Activated T-cell treated with anti-CD3 and anti-CD28 coated beads, Interleukin-2, amount 50 U/mL, for 48 hours (primary cell): Measurements from ENCODE around the gene CBX8.
"Not testable (repeated sequence)": the region's sequence is repeated elsewhere in the genome, so short reads cannot be mapped to it uniquely, and the experiment has no call there.

Experiments
- DNase-seq, 2 experiments: peaks; one replicate each; pipeline ENCODE4 v3.0.0-alpha.2; 2020

The CBX8 gene

DNA sequence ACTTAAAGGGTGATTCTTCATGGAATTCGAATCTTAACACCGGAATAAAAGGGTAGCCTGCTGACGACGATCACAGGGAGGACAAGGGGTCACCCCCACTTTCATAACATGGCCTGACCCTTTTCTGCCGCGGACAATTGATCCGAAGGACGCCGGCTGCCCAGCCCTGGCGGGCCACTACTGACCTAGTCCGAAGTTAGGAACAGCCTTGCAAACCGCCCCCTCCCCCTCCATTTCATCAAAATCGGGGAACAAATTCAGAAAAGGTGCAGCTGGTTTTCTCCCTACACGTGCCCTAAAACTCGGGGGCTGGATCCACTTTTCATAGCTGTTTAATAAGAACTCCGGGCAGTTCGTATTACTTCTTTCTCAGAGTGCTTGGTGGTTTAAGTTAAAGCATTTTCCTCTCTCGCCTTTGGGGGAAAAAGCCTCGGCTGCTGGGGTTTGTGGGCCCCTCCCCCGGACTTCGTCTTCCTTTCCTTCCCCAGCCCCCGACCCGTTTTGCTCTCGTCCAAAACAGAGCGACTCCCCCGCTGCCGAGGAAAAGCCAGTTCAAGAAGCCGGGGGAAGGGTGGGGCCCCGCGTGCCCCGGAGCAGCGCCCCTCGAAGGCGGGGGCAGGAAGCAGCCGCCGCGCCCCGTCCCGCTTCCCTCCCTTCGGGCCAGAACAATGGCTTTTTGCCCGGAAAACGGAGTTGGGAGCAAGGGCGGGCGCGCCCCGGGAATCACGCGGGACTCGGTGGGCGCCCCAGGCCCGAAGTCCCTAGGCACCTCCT lies 19.6 kb downstream of the CBX8 start:
- DNase-seq: peak; percentile 50 to 56

- no peak for DNase-seq
These were observed 20.3 kb downstream of the CBX8 start for GRCh38 chr17:79776376-79777119.

- no peak for DNase-seq
These were observed 21.2 kb downstream of the CBX8 start for GRCh38 chr17:79775632-79776031.

DNA sequence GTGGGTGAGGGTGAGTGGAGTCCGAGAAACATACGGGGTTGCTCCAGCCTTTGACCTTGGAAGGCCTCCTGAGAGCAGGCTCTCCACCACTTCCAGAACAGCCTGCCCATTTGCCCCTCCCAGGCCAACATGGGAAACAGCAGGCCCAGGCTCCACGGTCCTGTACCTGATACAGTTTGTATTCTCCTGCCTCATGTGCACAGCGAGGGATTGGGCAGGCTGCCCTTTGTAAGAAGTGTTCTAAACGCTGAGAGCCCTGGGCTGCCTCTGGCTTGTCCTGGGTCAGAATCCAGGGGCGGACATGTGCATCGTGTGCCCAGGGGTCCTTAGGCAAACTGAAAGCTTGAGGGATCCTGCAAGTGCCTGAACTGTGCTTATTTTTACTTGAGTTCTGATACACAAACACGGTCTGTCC lies 22.3 kb downstream of the CBX8 start:
- no peak for DNase-seq

DNA sequence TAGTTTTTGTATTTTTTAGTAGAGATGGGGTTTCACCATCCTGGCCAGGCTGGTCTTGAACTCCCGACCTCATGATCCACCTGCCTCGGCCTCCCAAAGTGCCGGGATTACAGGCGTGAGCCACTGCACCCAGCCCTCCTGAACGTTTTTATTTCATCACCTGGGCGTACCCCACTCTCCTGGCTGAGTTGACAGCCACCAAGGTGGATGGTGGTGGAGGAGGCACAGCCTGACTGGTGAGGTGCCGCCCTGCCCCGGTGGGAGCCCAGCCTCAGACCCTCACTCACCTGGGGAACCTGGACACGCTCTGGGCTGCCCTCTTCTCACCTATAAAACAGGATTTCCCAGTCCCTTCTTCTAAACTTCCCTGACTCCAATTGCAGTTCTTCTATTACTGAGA lies 24.2 kb downstream of the CBX8 start:
- DNase-seq: not testable (repeated sequence)

GRCh38 chr17:79771276-79771675 lies 25.6 kb downstream of the CBX8 start:
- DNase-seq: no peak

DNA sequence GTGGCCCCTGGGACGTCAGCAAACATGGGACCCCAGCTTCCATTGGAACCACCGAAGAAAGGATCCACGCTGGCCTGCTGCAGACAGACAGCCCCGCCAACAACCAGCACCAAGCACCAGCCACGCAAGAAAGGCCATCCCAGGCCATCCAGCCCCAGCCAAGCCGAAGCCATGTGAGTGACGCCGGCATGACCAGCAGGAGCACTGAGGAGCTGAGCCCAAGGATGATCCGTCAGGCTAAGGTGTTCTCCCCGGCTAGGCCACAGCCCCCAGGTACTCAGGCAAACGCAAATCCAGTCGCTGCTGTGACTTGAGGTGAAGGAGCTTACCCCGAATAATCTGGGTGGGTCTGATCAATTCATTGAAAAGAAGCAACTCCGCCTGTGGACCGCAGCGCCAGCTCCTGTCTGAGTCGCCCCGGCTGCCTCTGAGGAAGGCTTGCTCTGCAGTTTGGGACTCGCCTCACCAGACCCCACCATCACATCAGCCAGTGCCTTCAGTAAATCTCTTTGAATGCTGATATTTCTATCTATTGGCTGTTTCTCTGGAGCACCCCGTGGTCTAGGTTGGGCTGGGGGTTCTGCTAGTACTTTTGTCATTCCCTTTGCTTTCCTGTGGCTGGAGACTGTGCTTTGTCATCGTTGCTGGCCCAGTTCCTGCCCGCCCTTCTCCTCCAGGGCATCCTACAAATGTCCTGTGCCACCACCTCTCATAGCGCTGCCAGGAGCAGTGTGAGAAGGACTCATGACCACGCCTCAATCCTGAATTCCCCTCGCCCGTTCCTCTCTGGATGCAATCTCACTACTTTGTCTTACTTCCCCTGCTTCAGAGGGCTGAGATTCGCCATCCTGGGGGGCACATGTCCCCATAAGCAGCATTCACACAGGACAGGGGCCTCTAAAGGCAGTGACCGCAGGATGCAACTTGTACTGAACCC lies 27.0 kb downstream of the CBX8 start:
- DNase-seq: no peak

DNA sequence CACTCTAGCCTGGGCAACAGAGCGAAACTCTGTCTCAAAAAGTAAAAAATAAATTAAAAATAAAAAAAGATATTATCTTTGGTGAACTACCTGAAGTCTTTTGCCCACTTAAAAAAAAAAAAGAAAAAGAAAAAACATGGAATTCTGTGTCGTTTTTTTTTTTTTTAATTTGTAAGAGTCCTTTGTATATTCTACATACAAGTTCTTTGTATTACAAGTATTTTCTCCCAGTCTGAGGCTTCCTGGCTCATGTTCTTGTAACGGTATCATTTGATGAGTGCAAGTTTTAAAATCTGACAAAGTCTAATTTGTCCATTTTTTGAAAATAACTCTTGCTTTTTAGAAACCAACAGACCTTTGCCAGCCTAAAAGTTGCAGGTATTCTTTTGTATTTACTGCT lies 31.2 kb downstream of the CBX8 start:
- DNase-seq: no peak

- DNase-seq: no peak
These were observed 34.8 kb downstream of the CBX8 start for GRCh38 chr17:79761894-79762589.

- DNase-seq: no peak
These were observed 36.5 kb downstream of the CBX8 start for GRCh38 chr17:79760197-79760906.

GRCh38 chr17:79758271-79758670 lies 38.6 kb downstream of the CBX8 start:
- no peak for DNase-seq

- DNase-seq: no peak
These were observed 39.6 kb downstream of the CBX8 start for GRCh38 chr17:79757140-79757745.

DNA sequence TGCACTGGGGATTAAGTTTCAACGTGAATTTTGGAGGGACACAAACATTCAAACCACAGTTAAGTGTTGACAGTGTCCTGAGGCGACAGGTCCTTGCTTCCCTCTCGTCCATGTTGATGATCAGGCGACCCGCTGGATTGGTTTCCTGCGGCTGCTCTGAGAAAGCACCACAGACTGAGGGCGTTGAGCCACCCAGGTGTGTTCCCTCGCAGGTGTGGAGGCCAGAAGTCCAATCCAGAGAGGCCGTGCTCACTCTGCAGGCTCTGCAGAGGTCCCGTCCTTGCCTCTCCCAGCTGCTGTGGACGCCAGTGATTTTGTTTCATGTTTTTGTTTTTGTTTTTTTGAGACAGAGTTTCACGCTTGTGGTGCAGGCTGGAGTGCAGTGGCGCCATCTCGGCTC lies 41.3 kb downstream of the CBX8 start:
- DNase-seq: no peak

- DNase-seq: not testable (repeated sequence)
These were observed 42.0 kb downstream of the CBX8 start for GRCh38 chr17:79754903-79755302.

DNA sequence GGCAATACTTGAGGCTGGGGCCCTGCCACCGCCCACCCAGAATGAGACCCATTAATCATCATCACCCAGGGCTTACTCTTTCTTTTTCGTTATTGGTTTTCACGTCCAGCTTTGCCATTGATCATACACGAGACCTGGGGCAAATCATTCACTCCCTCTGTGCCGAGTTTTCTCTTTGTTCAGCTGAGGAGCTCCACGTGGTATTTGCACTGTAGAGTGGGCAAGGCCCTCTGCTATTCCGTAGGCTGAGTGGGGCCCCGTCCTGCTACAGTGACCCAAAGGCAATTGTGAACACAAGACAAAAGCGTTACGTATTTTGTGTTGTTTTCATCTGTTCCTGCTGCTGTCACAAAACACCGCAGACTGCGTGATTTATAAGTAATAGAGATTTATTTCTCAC lies 42.5 kb downstream of the CBX8 start:
- DNase-seq: no peak

DNA sequence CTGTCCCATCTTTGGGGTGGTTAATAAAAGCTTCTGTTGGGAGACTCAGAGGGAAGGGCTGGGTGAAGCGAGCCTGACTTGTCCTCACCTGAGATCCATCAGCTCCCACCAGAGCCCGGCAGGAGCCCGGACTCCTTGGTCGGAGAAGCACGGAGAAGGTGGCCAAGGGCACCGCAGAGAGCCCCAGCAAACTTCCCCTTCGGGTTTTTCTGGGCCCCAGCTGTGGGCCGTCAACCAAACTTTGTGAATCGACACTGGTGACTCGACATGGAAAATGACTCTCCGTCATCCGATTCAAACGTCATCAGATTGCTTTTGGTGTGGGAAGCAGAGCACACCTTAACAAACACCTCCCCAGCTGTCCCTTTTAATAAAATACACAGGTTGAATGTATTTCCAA lies 44.7 kb downstream of the CBX8 start:
- peak; percentile 34 to 41 for DNase-seq

- DNase-seq: no peak
These were observed 46.0 kb downstream of the CBX8 start for GRCh38 chr17:79750650-79751545.

GRCh38 chr17:79749958-79750357 lies 46.9 kb downstream of the CBX8 start:
- DNase-seq: no peak

DNA sequence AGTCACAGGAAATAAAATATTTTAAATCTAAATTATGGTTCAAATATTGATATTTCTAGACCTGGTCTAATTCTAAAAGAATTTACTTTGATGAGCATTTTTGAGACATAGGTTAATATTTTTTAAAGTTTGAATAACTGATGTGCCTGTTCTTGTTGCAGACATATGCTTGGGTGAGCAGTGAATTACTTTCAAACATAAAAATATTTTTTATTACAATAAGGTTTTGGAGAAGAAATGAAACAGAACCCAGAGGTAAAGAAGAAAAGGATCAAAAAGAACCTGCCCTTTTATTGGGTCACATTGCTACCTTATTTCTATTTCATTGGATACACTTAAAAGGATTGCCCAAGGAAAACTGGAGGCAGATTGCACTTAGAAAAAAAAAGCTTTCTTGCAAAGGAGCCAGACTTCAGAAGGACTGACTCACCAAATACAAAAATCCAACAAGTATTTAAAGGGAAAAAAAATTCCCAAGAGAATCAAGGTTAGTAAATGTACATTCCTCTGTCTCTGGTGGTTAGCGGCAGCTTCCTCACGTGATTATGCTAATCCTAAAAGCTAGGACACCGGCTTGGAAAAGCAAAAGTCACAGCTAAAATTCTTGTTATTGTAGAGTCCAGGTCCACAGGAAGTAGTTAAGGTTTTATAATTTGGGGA lies 47.6 kb downstream of the CBX8 start:
- DNase-seq: no peak
